Kidney epithelial cell (primary cell): ENCODE results near the gene ITGB6. TPM values are rescaled to one million over a fixed set of nuclear protein-coding genes. Genes with fewer than 3 reads are reported as not detected.

ENCODE experiments used
- DNase-seq: peaks from one replicate; pipeline ENCODE4 v3.0.0-alpha.2; 2010; ENCODE audit warnings: low read depth
- H3K27me3 ChIP-seq: 2 replicates; pipeline ENCODE4 v1.6.0; 2011; ENCODE audit warnings: low read length; ENCODE audit not compliant: control insufficient read depth, insufficient read depth
- H3K36me3 ChIP-seq: 2 replicates; pipeline ENCODE4 v1.5.1; 2011; ENCODE audit warnings: low read length; ENCODE audit not compliant: control insufficient read depth, insufficient read depth
- H3K4me3 ChIP-seq: 2 replicates; pipeline ENCODE4 v1.5.1; 2011; ENCODE audit warnings: low read depth, mild to moderate bottlenecking, control low read depth, low read length
- total RNA-seq: library from RNA; depleted of rRNA; stranded (reverse); fragments of >200 nt; gene quantifications from 2 replicates; pipeline ENCODE4 v1.2.3, GENCODE V29; 2015
- TF ChIP-seq, protein P1 (sequence below): IDR thresholded peaks from 2 replicates; pipeline ENCODE4 v1.5.1; 2011; ENCODE audit warnings: mild to moderate bottlenecking, moderate library complexity, low read length, control low read depth, inconsistent platforms; ENCODE audit not compliant: insufficient read depth, poor library complexity, severe bottlenecking

ITGB6 gene, protein sequence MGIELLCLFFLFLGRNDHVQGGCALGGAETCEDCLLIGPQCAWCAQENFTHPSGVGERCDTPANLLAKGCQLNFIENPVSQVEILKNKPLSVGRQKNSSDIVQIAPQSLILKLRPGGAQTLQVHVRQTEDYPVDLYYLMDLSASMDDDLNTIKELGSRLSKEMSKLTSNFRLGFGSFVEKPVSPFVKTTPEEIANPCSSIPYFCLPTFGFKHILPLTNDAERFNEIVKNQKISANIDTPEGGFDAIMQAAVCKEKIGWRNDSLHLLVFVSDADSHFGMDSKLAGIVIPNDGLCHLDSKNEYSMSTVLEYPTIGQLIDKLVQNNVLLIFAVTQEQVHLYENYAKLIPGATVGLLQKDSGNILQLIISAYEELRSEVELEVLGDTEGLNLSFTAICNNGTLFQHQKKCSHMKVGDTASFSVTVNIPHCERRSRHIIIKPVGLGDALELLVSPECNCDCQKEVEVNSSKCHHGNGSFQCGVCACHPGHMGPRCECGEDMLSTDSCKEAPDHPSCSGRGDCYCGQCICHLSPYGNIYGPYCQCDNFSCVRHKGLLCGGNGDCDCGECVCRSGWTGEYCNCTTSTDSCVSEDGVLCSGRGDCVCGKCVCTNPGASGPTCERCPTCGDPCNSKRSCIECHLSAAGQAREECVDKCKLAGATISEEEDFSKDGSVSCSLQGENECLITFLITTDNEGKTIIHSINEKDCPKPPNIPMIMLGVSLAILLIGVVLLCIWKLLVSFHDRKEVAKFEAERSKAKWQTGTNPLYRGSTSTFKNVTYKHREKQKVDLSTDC
- total RNA-seq: 68.5 and 69.1 TPM in 2 replicates

DNA sequence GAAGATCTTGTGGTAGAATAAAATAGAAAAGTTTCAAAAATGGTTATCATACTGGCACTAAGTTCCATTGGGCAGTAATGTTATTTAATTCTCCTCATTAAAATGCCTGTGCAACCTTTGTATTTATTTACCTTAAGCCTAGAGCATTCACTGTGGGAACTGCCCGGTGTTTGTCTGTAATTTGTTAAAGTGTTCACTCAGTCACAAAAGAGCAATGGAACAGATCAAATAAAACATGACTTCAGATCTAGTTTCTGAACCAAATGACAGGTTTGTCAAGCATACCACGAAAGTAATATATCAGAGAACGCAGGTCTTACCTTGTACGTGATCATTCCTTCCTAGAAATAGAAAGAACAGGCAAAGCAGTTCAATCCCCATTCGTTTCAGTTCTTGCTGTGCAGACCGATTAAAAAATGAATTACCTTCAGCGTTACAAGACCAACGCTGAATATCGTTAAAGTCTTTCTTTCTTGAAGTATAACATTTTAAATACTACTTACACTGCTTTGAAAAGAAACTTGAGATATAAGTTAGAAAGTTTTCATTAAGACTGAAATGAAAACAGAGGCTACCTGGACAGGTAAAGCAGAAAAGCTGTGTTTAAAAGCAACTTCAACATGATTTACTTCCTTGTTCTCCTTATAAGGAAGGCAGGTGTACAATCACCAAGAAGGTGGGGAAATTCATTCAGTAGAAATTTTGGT is at the start of gene ITGB6:
ITGB6 (minus strand) TSS at position 590 of the 707 bp plus-strand sequence; CDS start at position 381, 209 bp downstream.
- no peak for DNase-seq
- H3K36me3 ChIP-seq: no peaks in the 10 kb centered on the region
- TF ChIP-seq, protein P1, sequence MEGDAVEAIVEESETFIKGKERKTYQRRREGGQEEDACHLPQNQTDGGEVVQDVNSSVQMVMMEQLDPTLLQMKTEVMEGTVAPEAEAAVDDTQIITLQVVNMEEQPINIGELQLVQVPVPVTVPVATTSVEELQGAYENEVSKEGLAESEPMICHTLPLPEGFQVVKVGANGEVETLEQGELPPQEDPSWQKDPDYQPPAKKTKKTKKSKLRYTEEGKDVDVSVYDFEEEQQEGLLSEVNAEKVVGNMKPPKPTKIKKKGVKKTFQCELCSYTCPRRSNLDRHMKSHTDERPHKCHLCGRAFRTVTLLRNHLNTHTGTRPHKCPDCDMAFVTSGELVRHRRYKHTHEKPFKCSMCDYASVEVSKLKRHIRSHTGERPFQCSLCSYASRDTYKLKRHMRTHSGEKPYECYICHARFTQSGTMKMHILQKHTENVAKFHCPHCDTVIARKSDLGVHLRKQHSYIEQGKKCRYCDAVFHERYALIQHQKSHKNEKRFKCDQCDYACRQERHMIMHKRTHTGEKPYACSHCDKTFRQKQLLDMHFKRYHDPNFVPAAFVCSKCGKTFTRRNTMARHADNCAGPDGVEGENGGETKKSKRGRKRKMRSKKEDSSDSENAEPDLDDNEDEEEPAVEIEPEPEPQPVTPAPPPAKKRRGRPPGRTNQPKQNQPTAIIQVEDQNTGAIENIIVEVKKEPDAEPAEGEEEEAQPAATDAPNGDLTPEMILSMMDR: no peak
- no peaks in the 10 kb centered on the region for H3K27me3 ChIP-seq
- peak within 1 kb of the TSS; percentile 40 for H3K4me3 ChIP-seq

DNA sequence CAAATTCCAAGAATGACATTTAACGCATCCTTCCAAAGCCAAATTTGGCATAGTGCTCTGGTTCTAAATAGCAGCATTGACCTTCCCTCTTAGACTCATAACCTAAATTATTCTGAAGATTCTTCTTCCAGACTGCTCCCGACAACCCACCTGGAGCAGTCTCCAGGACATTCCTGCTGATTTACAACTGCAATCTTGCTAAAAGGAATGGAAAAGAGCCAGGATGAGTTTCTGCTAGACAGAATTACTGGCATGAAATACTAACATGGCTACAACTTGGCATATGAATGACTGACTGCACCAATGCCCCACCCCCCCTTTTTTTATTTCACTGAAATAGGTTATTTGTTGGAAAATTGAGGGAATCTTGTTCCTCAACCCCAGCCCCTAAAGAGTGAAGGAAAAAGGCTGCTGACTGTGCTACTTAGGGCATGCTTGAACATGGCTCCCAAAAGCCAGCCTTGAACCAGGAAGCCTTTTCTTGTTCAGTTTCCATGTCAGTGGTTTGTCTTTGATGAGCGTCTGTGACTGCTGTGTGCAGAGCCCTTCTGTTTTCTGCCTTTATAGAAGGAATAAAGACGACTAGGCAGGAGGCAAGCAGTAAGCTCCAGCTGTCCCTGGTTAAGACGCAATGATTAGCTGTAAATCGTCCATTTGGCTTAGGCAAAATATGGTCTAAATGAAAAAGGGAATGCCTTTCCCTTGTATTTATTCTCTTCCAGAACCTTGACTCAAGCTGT is 47.4 kb upstream of the ITGB6 start:
- Histone ChIP-seq H3K4me3 (no peak overlapping the region), H3K27me3 (no peaks in the 10 kb centered on the region), H3K36me3 (no peaks in the 10 kb centered on the region)
- DNase-seq: no peak
- TF ChIP-seq, protein P1: no peak

DNA sequence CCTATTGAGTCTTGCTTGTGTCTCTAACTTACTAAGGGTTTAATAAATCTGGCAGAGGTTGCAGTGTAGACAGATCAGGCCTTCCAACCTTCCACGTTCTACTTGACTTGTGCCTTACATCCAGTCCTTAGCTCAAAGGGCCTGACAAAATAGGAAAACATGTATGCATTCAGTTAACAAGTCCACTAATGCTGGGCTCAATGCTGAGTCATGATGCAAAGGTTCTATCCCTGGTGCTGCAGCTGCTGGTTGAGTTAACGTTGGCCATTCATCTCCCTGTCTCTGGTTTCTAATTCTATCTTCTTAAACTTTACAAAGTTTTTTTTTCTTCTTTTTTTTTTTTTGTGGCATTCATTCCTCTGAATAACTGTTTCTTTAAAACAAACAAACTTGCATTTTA is 46.3 kb upstream of the ITGB6 start:
- Histone ChIP-seq H3K36me3 (no peaks in the 10 kb centered on the region), H3K4me3 (no peak overlapping the region), H3K27me3 (no peaks in the 10 kb centered on the region)
- DNase-seq: no peak
- TF ChIP-seq, protein P1: no peak

DNA sequence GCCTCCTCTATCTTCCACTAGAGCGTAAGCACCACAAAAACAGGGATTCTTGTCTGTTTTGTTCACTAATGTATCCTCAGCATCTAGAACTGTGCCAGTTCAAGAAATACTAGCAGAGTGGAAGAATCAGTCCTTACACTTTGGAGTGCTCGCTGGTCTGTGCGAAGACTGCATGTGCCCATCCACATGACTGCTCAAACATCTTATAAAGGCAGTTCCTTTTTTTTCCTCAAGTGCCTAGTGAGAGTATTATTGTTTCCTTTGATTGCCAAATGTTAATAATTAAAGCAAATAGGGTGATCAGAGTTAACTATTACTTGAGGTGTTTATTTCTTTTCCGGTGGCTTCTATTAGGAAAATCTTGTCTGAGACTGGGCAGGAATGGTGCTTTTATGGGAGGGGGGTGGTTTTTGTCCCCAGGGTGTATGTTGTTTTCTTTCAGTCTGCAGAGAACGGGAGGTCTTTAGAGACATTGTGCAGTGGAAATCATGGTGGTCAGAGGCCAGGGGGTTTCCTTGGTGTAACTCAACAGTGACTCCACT is 45.6 kb upstream of the ITGB6 start:
- DNase-seq: no peak
- TF ChIP-seq, protein P1: no peak
- H3K36me3 ChIP-seq: no peaks in the 10 kb centered on the region
- H3K27me3 ChIP-seq: no peaks in the 10 kb centered on the region
- H3K4me3 ChIP-seq: no peak overlapping the region

DNA sequence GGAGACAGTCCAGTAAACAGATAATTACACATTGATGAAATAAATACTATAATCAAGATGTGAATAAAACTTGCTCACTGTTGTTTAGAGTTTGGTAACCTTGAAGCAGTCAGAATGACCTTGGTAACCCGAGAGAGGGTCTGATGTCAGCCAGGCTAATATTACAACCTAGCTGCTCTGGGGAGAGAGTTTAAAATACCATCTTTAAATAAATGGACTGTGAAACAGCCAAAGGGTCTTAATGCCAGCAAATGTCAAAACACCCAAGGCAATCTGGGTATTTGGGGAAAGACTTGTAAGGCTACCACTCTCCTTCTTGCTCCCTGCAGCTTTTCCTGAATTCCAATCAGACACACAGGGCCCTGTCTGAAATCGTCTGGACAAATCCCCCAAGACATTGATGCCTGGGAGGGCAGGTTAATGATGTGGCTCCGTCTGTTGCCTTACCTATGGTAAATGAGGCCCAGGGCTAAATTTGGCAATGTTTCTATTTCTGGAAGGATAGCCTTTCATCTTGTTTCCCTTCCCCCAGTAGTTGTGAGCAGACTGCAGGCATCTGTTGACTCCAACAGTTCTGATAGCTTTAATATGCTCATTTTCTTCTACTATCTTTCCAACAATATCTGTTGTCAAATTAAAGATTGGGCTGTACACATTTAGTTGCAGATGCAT is 43.0 kb upstream of the ITGB6 start:
- TF ChIP-seq, protein P1: no peak
- Histone ChIP-seq H3K27me3 (no peaks in the 10 kb centered on the region), H3K36me3 (no peaks in the 10 kb centered on the region), H3K4me3 (no peak overlapping the region)
- no peak for DNase-seq
